AG10803 (cell line): Measurements from ENCODE around the gene OR2D3.
"Not testable (repeated sequence)": the region's sequence is repeated elsewhere in the genome, so short reads cannot be mapped to it uniquely, and the experiment has no call there.

Experiments
- DNase-seq: peaks from one replicate; pipeline ENCODE4 v3.0.0; 2010; ENCODE audit warnings: low read depth
- H3K4me3 ChIP-seq: 2 replicates; pipeline ENCODE4 v1.5.1; 2011; ENCODE audit warnings: mild to moderate bottlenecking, low read length, control low read depth
- CTCF ChIP-seq: conservative IDR thresholded peaks from 2 replicates; pipeline ENCODE4 v1.5.1; 2011; ENCODE audit warnings: mild to moderate bottlenecking, low read length, control low read depth, inconsistent platforms

Gene OR2D3

GRCh38 chr11:6920702-6921101 is at the start of gene OR2D3:
Gene OR2D3 (plus strand): TSS chr11:6921002. CDS start chr11:6921002, 0 bp downstream.
- H3K4me3 ChIP-seq: no peak within 1 kb of the TSS
- TF ChIP-seq CTCF: no peak
- DNase-seq: no peak

GRCh38 chr11:6871278-6871677 is 49.5 kb upstream of the OR2D3 start:
- TF ChIP-seq CTCF: no peak
- no peak for DNase-seq

GRCh38 chr11:6875761-6876160 is 45.0 kb upstream of the OR2D3 start:
- no peak for DNase-seq
- no peak overlapping the region for H3K4me3 ChIP-seq
- TF ChIP-seq CTCF: no peak

More at GRCh38 chr11:6871278-6871677, 49.5 kb upstream of the OR2D3 start:
- no peak overlapping the region for H3K4me3 ChIP-seq

- H3K4me3 ChIP-seq: no peak within 1 kb of the TSS
- TF ChIP-seq CTCF: no peak
- DNase-seq: no peak
These were observed 44.5 kb upstream of the OR2D3 start, which contains the start of gene OR10A4 for GRCh38 chr11:6876325-6876724. Gene OR10A4 (plus strand): TSS chr11:6876625. CDS start chr11:6876648, 23 bp downstream.

- TF ChIP-seq CTCF: no peak
- DNase-seq: no peak
- H3K4me3 ChIP-seq: no peak overlapping the region
These were observed 43.9 kb upstream of the OR2D3 start for GRCh38 chr11:6876914-6877313.

- no peak for TF ChIP-seq CTCF
- DNase-seq: no peak
- no peak overlapping the region for H3K4me3 ChIP-seq
These were observed 38.1 kb upstream of the OR2D3 start for GRCh38 chr11:6882751-6883150.

GRCh38 chr11:6887711-6888110 is 33.1 kb upstream of the OR2D3 start:
- H3K4me3 ChIP-seq, DNase-seq: not testable (repeated sequence)

GRCh38 chr11:6888830-6889229 is 32.0 kb upstream of the OR2D3 start:
- no peak for TF ChIP-seq CTCF
- no peak overlapping the region for H3K4me3 ChIP-seq
- no peak for DNase-seq
